Hepatocyte (in vitro differentiated cells): ENCODE data around the gene TP73. TPM values are rescaled to one million over a fixed set of nuclear protein-coding genes. Genes with fewer than 3 reads are reported as not detected.
"Not testable (repeated sequence)": the region's sequence is repeated elsewhere in the genome, so short reads cannot be mapped to it uniquely, and the experiment has no call there.

Experiments
- DNase-seq: peaks from one replicate; pipeline ENCODE4 v3.0.0-alpha.2; 2016; ENCODE audit warnings: low spot score
- H2AFZ ChIP-seq: fragments of 200-600 bp; sonication (generic); 2 replicates; pipeline ENCODE4 v1.6.0; 2016; ENCODE audit warnings: antibody characterized with exemption, mild to moderate bottlenecking
- H3K27ac ChIP-seq: fragments of 200-600 bp; sonication (generic); 2 replicates; pipeline ENCODE4 v1.5.1; 2016; ENCODE audit warnings: mild to moderate bottlenecking
- H3K27me3 ChIP-seq: fragments of 200-600 bp; sonication (generic); 2 replicates; pipeline ENCODE4 v1.6.1; 2016
- H3K36me3 ChIP-seq: fragments of 200-600 bp; sonication (generic); replicated peaks from 2 replicates; pipeline ENCODE4 v1.5.1; 2016; ENCODE audit warnings: low read depth; ENCODE audit not compliant: insufficient read depth
- H3K4me1 ChIP-seq: fragments of 200-600 bp; sonication (generic); 2 replicates; pipeline ENCODE4 v1.5.1; 2016; ENCODE audit warnings: mild to moderate bottlenecking, moderate library complexity; ENCODE audit not compliant: insufficient read depth
- H3K4me2 ChIP-seq: fragments of 200-600 bp; sonication (generic); 2 replicates; pipeline ENCODE4 v1.6.0; 2016
- H3K4me3 ChIP-seq: fragments of 200-600 bp; sonication (generic); 2 replicates; pipeline ENCODE4 v1.5.1; 2016; ENCODE audit warnings: mild to moderate bottlenecking
- H3K79me2 ChIP-seq: fragments of 200-600 bp; sonication (generic); 2 replicates; pipeline ENCODE4 v1.6.0; 2017; ENCODE audit warnings: mild to moderate bottlenecking
- H3K9me2 ChIP-seq: fragments of 200-600 bp; sonication (generic); replicated peaks from 2 replicates; pipeline ENCODE4 v1.6.0; 2017; ENCODE audit warnings: mild to moderate bottlenecking; ENCODE audit not compliant: insufficient read depth
- H3K9me3 ChIP-seq: fragments of 200-600 bp; sonication (generic); 2 replicates; pipeline ENCODE4 v1.5.1; 2016; ENCODE audit warnings: low read depth, mild to moderate bottlenecking
- H4K20me1 ChIP-seq: fragments of 200-600 bp; sonication (generic); 2 replicates; pipeline ENCODE4 v1.6.0; 2016; ENCODE audit warnings: mild to moderate bottlenecking; ENCODE audit not compliant: insufficient read depth, poor library complexity, severe bottlenecking
- EZH2 ChIP-seq: fragments of 200-600 bp; sonication (generic); IDR thresholded peaks from 2 replicates; pipeline ENCODE4 v1.6.1; 2016; ENCODE audit warnings: antibody characterized with exemption, mild to moderate bottlenecking, borderline replicate concordance
- EZH2phosphoT487 ChIP-seq: fragments of 200-600 bp; sonication (generic); IDR thresholded peaks from one replicate; pipeline ENCODE4 v1.6.1; 2018; ENCODE audit warnings: antibody characterized with exemption, mild to moderate bottlenecking, low read depth, moderate library complexity; ENCODE audit not compliant: unreplicated experiment, severe bottlenecking
- WGBS: methylation state at CpG from one replicate; pipeline ENCODE4 v1.1.6; 2016; ENCODE audit warnings: low lambda C conversion rate; ENCODE audit errors: missing lambda C conversion rate; 5-methylcytosine and 5-hydroxymethylcytosine counted together
- polyA plus RNA-seq: library from polyadenylated mRNA; unstranded; fragments of >200 nt; fragmentation: Nextera tagmentation; extraction: Ambion mirVana; gene quantifications from 2 replicates; pipeline ENCODE4 v1.2.1, GENCODE V29; 2016
- total RNA-seq: library from RNA; depleted of rRNA; stranded (reverse); fragments of >200 nt; gene quantifications from 2 replicates; pipeline ENCODE4 v1.2.3, GENCODE V29; 2014
- TF ChIP-seq, protein P1 (sequence below): fragments of 200-600 bp; sonication (generic); IDR thresholded peaks from 2 replicates; pipeline ENCODE4 v1.5.1; 2016; ENCODE audit warnings: antibody characterized with exemption, mild to moderate bottlenecking; ENCODE audit not compliant: poor library complexity

Gene TP73
- total and polyA plus RNA-seq, 2 experiments from 2014 or later: 0.27 to 0.47 TPM

DNA sequence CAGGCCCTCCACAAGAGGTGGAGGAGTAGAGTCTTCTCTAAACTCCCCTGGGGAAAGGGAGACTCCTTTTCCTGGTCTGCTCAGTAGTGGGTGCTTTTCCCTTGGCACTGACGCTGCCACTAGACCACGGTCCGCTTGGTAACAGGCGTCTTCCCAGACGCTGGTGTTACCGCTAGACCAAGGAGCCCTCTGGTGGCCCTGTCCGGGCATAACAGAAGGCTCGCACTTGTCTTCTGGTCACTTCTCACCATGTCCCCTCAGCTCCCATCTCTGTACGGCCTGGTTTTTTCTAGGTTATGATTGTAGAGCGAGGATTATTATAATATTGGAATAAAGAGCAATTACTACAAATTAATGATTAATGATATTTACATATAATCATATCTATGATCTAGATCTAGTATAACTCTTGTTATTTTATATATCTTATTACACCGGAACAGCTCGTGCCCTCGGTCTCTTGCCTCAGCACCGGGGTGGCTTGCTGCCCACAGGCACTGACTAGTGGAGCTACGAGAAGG, 31.1 kb upstream of the TP73 start:
- not testable (repeated sequence) for H3K27ac ChIP-seq, H4K20me1 ChIP-seq, H3K9me2 ChIP-seq, H3K4me1 ChIP-seq, H3K36me3 ChIP-seq, H3K4me2 ChIP-seq, DNase-seq, H3K9me3 ChIP-seq, H2AFZ ChIP-seq, H3K27me3 ChIP-seq, H3K4me3 ChIP-seq
- peaks cover 21% of the 10 kb centered on the region for H3K79me2 ChIP-seq
- TF ChIP-seq, protein P1, sequence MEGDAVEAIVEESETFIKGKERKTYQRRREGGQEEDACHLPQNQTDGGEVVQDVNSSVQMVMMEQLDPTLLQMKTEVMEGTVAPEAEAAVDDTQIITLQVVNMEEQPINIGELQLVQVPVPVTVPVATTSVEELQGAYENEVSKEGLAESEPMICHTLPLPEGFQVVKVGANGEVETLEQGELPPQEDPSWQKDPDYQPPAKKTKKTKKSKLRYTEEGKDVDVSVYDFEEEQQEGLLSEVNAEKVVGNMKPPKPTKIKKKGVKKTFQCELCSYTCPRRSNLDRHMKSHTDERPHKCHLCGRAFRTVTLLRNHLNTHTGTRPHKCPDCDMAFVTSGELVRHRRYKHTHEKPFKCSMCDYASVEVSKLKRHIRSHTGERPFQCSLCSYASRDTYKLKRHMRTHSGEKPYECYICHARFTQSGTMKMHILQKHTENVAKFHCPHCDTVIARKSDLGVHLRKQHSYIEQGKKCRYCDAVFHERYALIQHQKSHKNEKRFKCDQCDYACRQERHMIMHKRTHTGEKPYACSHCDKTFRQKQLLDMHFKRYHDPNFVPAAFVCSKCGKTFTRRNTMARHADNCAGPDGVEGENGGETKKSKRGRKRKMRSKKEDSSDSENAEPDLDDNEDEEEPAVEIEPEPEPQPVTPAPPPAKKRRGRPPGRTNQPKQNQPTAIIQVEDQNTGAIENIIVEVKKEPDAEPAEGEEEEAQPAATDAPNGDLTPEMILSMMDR: peak; percentile 45
- 29% methylated on average over 15 of the region's 15 CpGs for WGBS

DNA sequence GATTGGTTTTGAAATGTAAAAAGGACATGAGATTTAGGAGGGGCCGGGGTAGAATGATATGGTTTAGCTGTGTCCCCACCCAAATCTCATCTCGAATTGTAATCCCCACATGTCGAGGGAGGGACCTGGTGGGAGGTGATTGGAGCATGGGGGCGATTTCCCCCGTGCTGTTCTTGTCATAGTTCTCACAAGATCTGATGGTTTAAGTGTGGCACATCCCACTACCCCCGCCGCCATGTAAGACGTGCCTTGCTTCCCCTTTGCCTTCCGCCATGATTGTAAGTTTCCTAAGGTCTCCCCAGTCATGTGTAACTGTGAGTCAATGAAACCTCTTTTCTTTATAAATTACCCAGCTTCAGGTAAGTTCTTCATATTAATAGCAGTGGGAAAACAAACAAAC, 30.2 kb upstream of the TP73 start:
- not testable (repeated sequence) for H3K4me2 ChIP-seq, H3K4me3 ChIP-seq, H4K20me1 ChIP-seq, H3K4me1 ChIP-seq, H2AFZ ChIP-seq, H3K27me3 ChIP-seq, H3K9me2 ChIP-seq, H3K27ac ChIP-seq, DNase-seq, H3K36me3 ChIP-seq, H3K9me3 ChIP-seq
- 77% methylated on average over 9 of the region's 9 CpGs for WGBS
- H3K79me2 ChIP-seq: peaks cover 28% of the 10 kb centered on the region

DNA sequence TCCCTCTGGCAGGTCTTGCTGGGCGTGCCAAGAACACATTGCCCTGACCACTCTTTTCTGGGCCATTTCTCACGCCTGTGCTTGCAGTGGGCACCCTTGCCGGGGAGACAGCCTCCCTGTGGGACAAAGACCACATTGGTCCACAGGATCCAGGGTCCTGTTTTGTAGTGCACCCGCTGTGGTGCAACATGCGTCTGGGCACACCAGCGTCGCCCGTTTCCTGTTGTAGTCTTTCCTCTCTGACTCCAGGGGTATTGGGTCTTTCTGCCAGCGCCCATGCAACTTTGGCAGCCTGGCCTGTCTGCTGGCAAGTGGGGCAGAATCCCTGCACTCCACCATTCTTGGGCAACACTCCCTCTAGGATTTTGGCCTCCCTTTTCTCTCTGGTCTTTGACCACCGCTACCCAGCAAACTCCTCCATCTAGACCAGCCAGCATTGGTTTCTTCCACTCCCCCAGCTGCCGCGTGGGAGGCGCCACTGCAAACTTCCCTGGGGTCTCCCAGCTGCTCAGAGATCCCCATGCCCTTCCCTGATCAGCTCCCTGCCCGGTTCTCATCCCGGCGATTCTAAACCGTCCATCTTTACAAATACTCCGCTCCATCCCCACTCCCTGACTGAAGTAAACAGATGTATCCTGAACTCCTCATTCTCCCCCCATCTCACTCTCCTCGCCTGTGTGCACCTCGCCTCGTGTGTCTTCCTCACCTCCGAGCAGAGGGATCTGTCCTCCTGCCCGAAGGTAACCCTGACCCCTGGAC, 28.7 kb upstream of the TP73 start:
- Histone ChIP-seq H3K27me3 (no peaks in the 10 kb centered on the region), H3K9me2 (no peaks in the 10 kb centered on the region), H3K4me1 (peaks cover 8% of the 10 kb centered on the region), H3K4me3 (peak overlapping the region; percentile 87), H3K9me3 (no peaks in the 10 kb centered on the region), H4K20me1 (no peaks in the 10 kb centered on the region), H3K4me2 (peak overlapping the region; percentile 91), H3K79me2 (peaks cover 28% of the 10 kb centered on the region), H3K27ac (peak overlapping the region; percentile 21), H2AFZ (peak overlapping the region; percentile 68), H3K36me3 (no peaks in the 10 kb centered on the region)
- DNase-seq: no peak
- 36% methylated on average over 22 of the region's 23 CpGs for WGBS
- TF ChIP-seq, protein P1: no peak
- TF ChIP-seq EZH2: no peak
- no peak for TF ChIP-seq EZH2phosphoT487

DNA sequence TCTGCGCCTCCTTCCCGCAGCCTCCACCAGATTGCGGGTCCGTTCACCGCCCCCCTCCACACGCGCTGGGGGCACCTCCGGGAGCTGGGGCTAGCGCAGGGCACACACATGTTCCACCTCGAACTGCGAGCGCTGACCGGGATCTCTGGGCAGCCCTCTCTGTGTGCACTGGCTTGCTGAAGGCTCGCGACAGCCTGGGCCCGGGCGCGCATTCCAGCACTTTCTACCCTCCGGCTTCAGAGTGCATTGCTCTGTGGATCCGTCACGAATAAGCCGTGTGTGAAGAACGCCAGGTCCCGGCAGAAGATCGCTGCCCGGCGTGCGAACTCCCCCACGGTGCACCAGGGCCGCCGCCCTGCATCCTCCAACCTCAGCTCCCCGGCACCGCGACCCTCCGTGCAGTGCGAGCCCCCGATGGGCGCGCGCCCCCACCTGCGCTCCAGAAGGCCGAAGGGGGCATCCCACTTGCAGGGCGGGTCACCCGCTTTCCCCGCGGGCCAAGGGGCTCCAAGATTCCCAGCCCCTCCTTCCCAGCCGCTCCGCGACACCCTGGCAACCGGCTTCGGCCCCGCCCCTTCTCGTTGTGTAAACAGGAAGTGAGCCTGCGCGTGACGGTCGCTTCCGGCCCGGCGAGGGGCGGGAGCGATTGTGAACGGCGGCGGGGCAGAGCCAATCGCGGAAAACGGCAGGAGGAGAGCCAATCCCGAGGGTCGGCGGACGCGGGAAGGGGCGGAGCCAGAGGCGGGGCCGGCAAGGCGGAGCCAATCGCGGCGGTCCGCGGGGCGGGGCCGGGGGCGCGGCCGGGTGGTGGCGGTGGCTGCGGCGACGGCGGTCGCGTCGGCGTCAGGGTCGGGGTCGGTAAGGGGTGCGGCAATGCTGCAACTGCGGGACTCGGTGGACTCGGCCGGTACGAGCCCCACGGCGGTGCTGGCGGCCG, 27.8 kb upstream of the TP73 start, which contains the start of gene TPRG1L:
Gene TPRG1L, plus strand, starts transcription at position 816 of the 937 bp plus-strand sequence. Its CDS starts 58 bp downstream, at position 874.
- Histone ChIP-seq H3K27me3 (no peaks in the 10 kb centered on the region), H2AFZ (peak within 1 kb of the TSS; percentile 68), H3K27ac (peak within 1 kb of the TSS; percentile 95), H3K4me3 (peak within 1 kb of the TSS; percentile 87), H3K9me2 (no peaks in the 10 kb centered on the region), H3K36me3 (no peaks in the 10 kb centered on the region), H3K79me2 (peaks cover 28% of the 10 kb centered on the region), H4K20me1 (no peaks in the 10 kb centered on the region), H3K4me2 (peak within 1 kb of the TSS; percentile 91), H3K4me1 (peaks cover 8% of the 10 kb centered on the region), H3K9me3 (no peaks in the 10 kb centered on the region)
- TF ChIP-seq EZH2 (no peak), EZH2phosphoT487 (no peak)
- TF ChIP-seq, protein P1: no peak
- peak; percentile 99 for DNase-seq
- WGBS: 2% methylated on average over 64 of the region's 108 CpGs
